GM21717 (cell line): ENCODE results near the gene LY6G6F.

Experiments
- ATAC-seq: cut with Tn5 transposase; IDR thresholded peaks from one replicate; pipeline ENCODE4 v1.9.1; 2021; ENCODE audit warnings: mild to moderate bottlenecking, moderate library complexity; ENCODE audit not compliant: unreplicated experiment

The LY6G6F gene

GRCh38 chr6:31706599-31706998 lies at the start of gene LY6G6F:
Gene LY6G6F (plus strand): TSS chr6:31706866. CDS start chr6:31706907, 41 bp downstream.
- no peak for ATAC-seq

- no peak for ATAC-seq
These were observed 49.1 kb upstream of the LY6G6F start for GRCh38 chr6:31657406-31658157.

GRCh38 chr6:31658158-31658688 lies 48.4 kb upstream of the LY6G6F start:
- ATAC-seq, result no peak

GRCh38 chr6:31658983-31659648 lies 47.5 kb upstream of the LY6G6F start:
- ATAC-seq, result no peak

- ATAC-seq, result no peak
These were observed 46.9 kb upstream of the LY6G6F start for GRCh38 chr6:31659649-31660380.

GRCh38 chr6:31660381-31661261 lies 46.0 kb upstream of the LY6G6F start, which contains the start of gene C6orf47:
Gene C6orf47 (minus strand): TSS chr6:31660778. CDS start chr6:31659947, 831 bp downstream.
- no peak for ATAC-seq

- ATAC-seq, result no peak
These were observed 45.2 kb upstream of the LY6G6F start for GRCh38 chr6:31661262-31662123.

- no peak for ATAC-seq
These were observed 44.4 kb upstream of the LY6G6F start for GRCh38 chr6:31662124-31662723.

GRCh38 chr6:31663126-31663960 lies 43.3 kb upstream of the LY6G6F start:
- ATAC-seq, result no peak

GRCh38 chr6:31663961-31664789 lies 42.5 kb upstream of the LY6G6F start:
- no peak for ATAC-seq

GRCh38 chr6:31664790-31665500 lies 41.7 kb upstream of the LY6G6F start, which contains the start of gene GPANK1:
Gene GPANK1 (minus strand): TSS chr6:31664997. CDS start chr6:31664478, 519 bp downstream.
- no peak for ATAC-seq

GRCh38 chr6:31665501-31666336 lies 40.9 kb upstream of the LY6G6F start, which contains the start of gene CSNK2B:
Gene CSNK2B (plus strand): TSS chr6:31666080. CDS start chr6:31666832, 752 bp downstream.
- peak; percentile 65 for ATAC-seq

GRCh38 chr6:31666337-31666965 lies 40.2 kb upstream of the LY6G6F start:
- no peak for ATAC-seq

- no peak for ATAC-seq
These were observed 37.0 kb upstream of the LY6G6F start, which contains the start of gene LY6G5B for GRCh38 chr6:31669676-31670075. Gene LY6G5B (plus strand): TSS chr6:31669976. CDS start chr6:31670951, 975 bp downstream.
